Measurements from ENCODE around the gene TFF2.

The TFF2 gene

GRCh38 chr21:42319376-42319775 is 31.4 kb downstream of the TFF2 start:
- DNase-seq (ENCODE audit: low read depth) = no peak
- no peak overlapping the region for H3K4me3 ChIP-seq (ENCODE audit: control insufficient read depth, low read depth, low read length)
- TF ChIP-seq CTCF (IDR thresholded peaks at IDR 0.05; ENCODE audit: control insufficient read depth, insufficient read depth, low read depth, low read length, missing control alignments) = no peak

- H3K4me3 ChIP-seq (ENCODE audit: control insufficient read depth, low read depth, low read length) = no peak overlapping the region
- TF ChIP-seq CTCF (IDR thresholded peaks at IDR 0.05; ENCODE audit: control insufficient read depth, insufficient read depth, low read depth, low read length, missing control alignments) = no peak
- DNase-seq (ENCODE audit: low read depth) = no peak
Measured at GRCh38 chr21:42317826-42318746, 32.7 kb downstream of the TFF2 start.

GRCh38 chr21:42317341-42317741 is 33.5 kb downstream of the TFF2 start:
- no peak for TF ChIP-seq CTCF (IDR thresholded peaks at IDR 0.05; ENCODE audit: control insufficient read depth, insufficient read depth, low read depth, low read length, missing control alignments)
- no peak overlapping the region for H3K4me3 ChIP-seq (ENCODE audit: control insufficient read depth, low read depth, low read length)
- DNase-seq (ENCODE audit: low read depth) = no peak

GRCh38 chr21:42316891-42317290 is 33.9 kb downstream of the TFF2 start:
- DNase-seq (ENCODE audit: low read depth) = no peak
- H3K4me3 ChIP-seq (ENCODE audit: control insufficient read depth, low read depth, low read length) = no peak overlapping the region
- TF ChIP-seq CTCF (IDR thresholded peaks at IDR 0.05; ENCODE audit: control insufficient read depth, insufficient read depth, low read depth, low read length, missing control alignments) = no peak

- TF ChIP-seq CTCF (IDR thresholded peaks at IDR 0.05; ENCODE audit: control insufficient read depth, insufficient read depth, low read depth, low read length, missing control alignments) = no peak
- DNase-seq (ENCODE audit: low read depth) = no peak
- H3K4me3 ChIP-seq (ENCODE audit: control insufficient read depth, low read depth, low read length) = no peak within 1 kb of the TSS
Measured at GRCh38 chr21:42315296-42315891, 35.4 kb downstream of the TFF2 start, which contains the start of gene TFF3. TSS of gene TFF3 (minus strand) at chr21:42315409. CDS start at chr21:42315374, 35 bp downstream.

GRCh38 chr21:42314616-42315295 is 36.0 kb downstream of the TFF2 start:
- no peak overlapping the region for H3K4me3 ChIP-seq (ENCODE audit: control insufficient read depth, low read depth, low read length)
- no peak for TF ChIP-seq CTCF (IDR thresholded peaks at IDR 0.05; ENCODE audit: control insufficient read depth, insufficient read depth, low read depth, low read length, missing control alignments)
- DNase-seq (ENCODE audit: low read depth) = no peak
